ENCODE results near the gene STATH.

Gene STATH

GRCh38 chr4:69965628-69966027 is 30.1 kb upstream of the STATH start, which contains the start of gene CSN2:
TSS of gene CSN2 (minus strand) at chr4:69965728. CDS start at chr4:69960995, 4,733 bp downstream.
- Histone ChIP-seq H3K4me1 (ENCODE audit: low read length) (no peaks in the 10 kb centered on the region), H3K9me3 (replicated peaks; ENCODE audit: insufficient read depth, low read length) (no peaks in the 10 kb centered on the region), H4K20me1 (ENCODE audit: insufficient read depth, low read length) (no peaks in the 10 kb centered on the region), H3K27me3 (replicated peaks; ENCODE audit: insufficient read depth, low read length) (no peaks in the 10 kb centered on the region), H3K36me3 (replicated peaks; ENCODE audit: insufficient read depth, low read length) (no peaks in the 10 kb centered on the region), H3K79me2 (ENCODE audit: low read length) (no peaks in the 10 kb centered on the region), H3K27ac (ENCODE audit: low read length) (no peak within 1 kb of the TSS), H3K4me3 (ENCODE audit: low read length) (no peak within 1 kb of the TSS), H2AFZ (ENCODE audit: low read length) (no peak within 1 kb of the TSS), H3K9ac (ENCODE audit: low read length) (no peak within 1 kb of the TSS), H3F3A (ENCODE audit: insufficient read depth, low read length) (no peaks in the 10 kb centered on the region), H3K4me2 (ENCODE audit: low read depth, low read length) (no peak within 1 kb of the TSS), H3K9me2 (replicated peaks; ENCODE audit: insufficient read depth, low read length) (no peaks in the 10 kb centered on the region)
- TF ChIP-seq CTCF (IDR thresholded peaks at IDR 0.05; ENCODE audit: low read length) (no peak), EZH2 (optimal IDR thresholded peaks at IDR 0.05; ENCODE audit: low read depth, low read length) (no peak), EZH2phosphoT487 (IDR thresholded peaks at IDR 0.05; ENCODE audit: low read length) (no peak)
- DNase-seq, result no peak

DNA sequence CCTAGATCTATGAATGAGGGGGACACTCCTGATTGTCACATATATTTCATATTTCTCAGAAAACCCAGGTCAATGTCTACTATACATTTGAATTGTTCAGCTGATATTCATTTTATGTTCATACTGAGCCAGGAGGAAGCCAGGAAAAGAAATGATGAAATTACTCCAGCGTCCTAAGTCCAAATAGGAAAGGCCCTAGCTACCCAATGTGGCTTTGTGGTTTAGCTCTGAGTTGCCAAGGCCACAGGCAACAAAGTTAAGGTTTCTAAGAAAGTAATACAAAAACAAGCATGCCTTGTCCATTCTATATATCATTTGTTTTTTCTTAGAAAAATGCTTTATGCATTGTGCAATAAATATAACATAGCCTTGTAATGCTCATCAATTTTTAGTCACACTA is 25.7 kb upstream of the STATH start:
- H3K27me3 ChIP-seq (replicated peaks; ENCODE audit: insufficient read depth, low read length), result no peaks in the 10 kb centered on the region
- H3K79me2 ChIP-seq (ENCODE audit: low read length), result no peaks in the 10 kb centered on the region
- H3K4me1 ChIP-seq (ENCODE audit: low read length), result no peaks in the 10 kb centered on the region
- no peak overlapping the region for H3K4me2 ChIP-seq (ENCODE audit: low read depth, low read length)
- no peak for DNase-seq
- TF ChIP-seq EZH2 (optimal IDR thresholded peaks at IDR 0.05; ENCODE audit: low read depth, low read length) (no peak), EZH2phosphoT487 (IDR thresholded peaks at IDR 0.05; ENCODE audit: low read length) (no peak), CTCF (IDR thresholded peaks at IDR 0.05; ENCODE audit: low read length) (no peak)
- no peaks in the 10 kb centered on the region for H3K9me3 ChIP-seq (replicated peaks; ENCODE audit: insufficient read depth, low read length)
- H3F3A ChIP-seq (ENCODE audit: insufficient read depth, low read length), result no peaks in the 10 kb centered on the region
- no peaks in the 10 kb centered on the region for H3K36me3 ChIP-seq (replicated peaks; ENCODE audit: insufficient read depth, low read length)
- H2AFZ ChIP-seq (ENCODE audit: low read length), result no peak overlapping the region
- H3K9me2 ChIP-seq (replicated peaks; ENCODE audit: insufficient read depth, low read length), result no peaks in the 10 kb centered on the region
- H4K20me1 ChIP-seq (ENCODE audit: insufficient read depth, low read length), result no peaks in the 10 kb centered on the region
- H3K9ac ChIP-seq (ENCODE audit: low read length), result no peak overlapping the region
- H3K27ac ChIP-seq (ENCODE audit: low read length), result no peak overlapping the region
- no peak overlapping the region for H3K4me3 ChIP-seq (ENCODE audit: low read length)

- H3K27ac ChIP-seq (ENCODE audit: low read length), result no peak overlapping the region
These were observed 21.1 kb upstream of the STATH start for GRCh38 chr4:69974631-69975030.

More at GRCh38 chr4:69974631-69975030, 21.1 kb upstream of the STATH start:
- no peak for DNase-seq
- Histone ChIP-seq H4K20me1 (ENCODE audit: insufficient read depth, low read length) (no peaks in the 10 kb centered on the region), H3K4me2 (ENCODE audit: low read depth, low read length) (no peak overlapping the region), H3F3A (ENCODE audit: insufficient read depth, low read length) (no peaks in the 10 kb centered on the region), H3K36me3 (replicated peaks; ENCODE audit: insufficient read depth, low read length) (no peaks in the 10 kb centered on the region), H3K27me3 (replicated peaks; ENCODE audit: insufficient read depth, low read length) (no peaks in the 10 kb centered on the region), H2AFZ (ENCODE audit: low read length) (no peak overlapping the region), H3K9ac (ENCODE audit: low read length) (no peak overlapping the region), H3K9me2 (replicated peaks; ENCODE audit: insufficient read depth, low read length) (no peaks in the 10 kb centered on the region), H3K79me2 (ENCODE audit: low read length) (no peaks in the 10 kb centered on the region), H3K9me3 (replicated peaks; ENCODE audit: insufficient read depth, low read length) (no peaks in the 10 kb centered on the region), H3K4me1 (ENCODE audit: low read length) (no peaks in the 10 kb centered on the region), H3K4me3 (ENCODE audit: low read length) (no peak overlapping the region)
- no peak for TF ChIP-seq EZH2 (optimal IDR thresholded peaks at IDR 0.05; ENCODE audit: low read depth, low read length)
- no peak for TF ChIP-seq EZH2phosphoT487 (IDR thresholded peaks at IDR 0.05; ENCODE audit: low read length)
- TF ChIP-seq CTCF (IDR thresholded peaks at IDR 0.05; ENCODE audit: low read length), result no peak
